K562 (cell line): ENCODE results near the gene DAAM1. TPM values are rescaled to one million over a fixed set of nuclear protein-coding genes. Genes with fewer than 3 reads are reported as not detected.

Experiments used
- ATAC-seq: fragments of 200-7000 bp; cut with Tn5 transposase; 3 replicates; pipeline ENCODE4 v1.9.1; 2020; ENCODE audit warnings: moderate library complexity
- BruUV-seq: library from RNA; stranded (reverse); fragments of 400-500 nt; replicated peaks from 2 replicates; lab custom pipeline; 2021; lab: Mats Ljungman, UMichigan
- CTCF ChIA-PET: fragments of 300-600 bp; formaldehyde crosslinking; extraction: SDS; loops from one replicate; lab custom pipeline; 2021; ENCODE audit warnings: low intra/inter-chr PET ratio; lab: Yijun Ruan, JAX
- POLR2A ChIA-PET: fragments of 300-600, 350-650 bp; sonication (Branson Sonifier 250); formaldehyde crosslinking; extraction: SDS; loops from one replicate; lab custom pipeline; 2021; ENCODE audit warnings: antibody characterized with exemption, inconsistent platforms; lab: Yijun Ruan, JAX
- DNase-seq, 4 experiments: peaks; one replicate each; pipeline versions ENCODE4 v3.0.0 to v3.0.0-alpha.2; 2011 to 2018; ENCODE audit warnings: low spot score in 3 of 4, mixed read lengths in 3 of 4; ENCODE audit errors: extremely low read depth in 1 of 4
- FAIRE-seq: peaks from 2 replicates; lab custom pipeline; 2011; peaks lifted over from hg19 to GRCh38; lab: Jason Lieb, UNC
- H2AFZ ChIP-seq: 2 replicates; pipeline ENCODE4 v1.6.0; 2011; ENCODE audit warnings: low read depth, low read length, control low read depth, inconsistent platforms
- H3K27ac ChIP-seq: fragments of 200-600 bp; 3 replicates; pipeline ENCODE4 v1.8.0; 2011; ENCODE audit warnings: low read depth, mild to moderate bottlenecking, control low read depth, inconsistent platforms, low read length, moderate library complexity, mixed read lengths; ENCODE audit errors: extremely low read depth
- H3K27me3 ChIP-seq, 2 experiments: fragments of 300-600 bp in 1 of 2; 2 replicates in 1 of 2; 3 replicates in 1 of 2; pipeline versions ENCODE4 v1.6.0 to v1.8.0; 2011; ENCODE audit warnings: inconsistent platforms in 2 of 2, low read length in 2 of 2, mild to moderate bottlenecking in 1 of 2, mixed read lengths in 1 of 2, moderate library complexity in 1 of 2; ENCODE audit not compliant: control insufficient read depth in 2 of 2, insufficient read depth in 2 of 2
- H3K36me3 ChIP-seq: fragments of 300-600 bp; 3 replicates; pipeline ENCODE4 v1.8.0; 2011; ENCODE audit warnings: mild to moderate bottlenecking, low read length, inconsistent platforms; ENCODE audit not compliant: control insufficient read depth, insufficient read depth
- H3K4me1 ChIP-seq, 2 experiments: fragments of 200-600 bp in 1 of 2; replicated peaks in 1 of 2; 2 replicates in 1 of 2; 3 replicates in 1 of 2; pipeline versions ENCODE4 v1.5.1 to v1.8.0; 2011; ENCODE audit warnings: inconsistent platforms in 2 of 2, low read length in 2 of 2, mild to moderate bottlenecking in 1 of 2, mixed read lengths in 1 of 2, moderate library complexity in 1 of 2; ENCODE audit not compliant: control insufficient read depth in 2 of 2, insufficient read depth in 2 of 2
- H3K4me2 ChIP-seq: 2 replicates; pipeline ENCODE4 v1.6.1; 2011; ENCODE audit warnings: low read length, control low read depth, inconsistent platforms, mixed read lengths; ENCODE audit not compliant: insufficient read depth
- H3K4me3 ChIP-seq: fragments of 200-600 bp; sonication (generic), shearing (Covaris generic); 2 replicates; pipeline ENCODE4 v1.5.1; 2016; ENCODE audit warnings: control low read depth, inconsistent platforms
- H3K79me2 ChIP-seq: fragments of 200-600 bp; 3 replicates; pipeline ENCODE4 v1.8.0; 2011; ENCODE audit warnings: low read length, inconsistent platforms; ENCODE audit not compliant: control insufficient read depth, insufficient read depth
- H3K9ac ChIP-seq, 2 experiments: 2 replicates each; pipeline versions ENCODE4 v1.6.0 to v1.6.1; 2011; ENCODE audit warnings: low read depth in 2 of 2, low read length in 2 of 2, control low read depth in 1 of 2, inconsistent platforms in 1 of 2, mild to moderate bottlenecking in 1 of 2, mixed read lengths in 1 of 2; ENCODE audit not compliant: insufficient read depth in 1 of 2
- H3K9me1 ChIP-seq: one replicate; pipeline ENCODE4 v1.6.0; 2011; ENCODE audit warnings: inconsistent platforms, mild to moderate bottlenecking, low read length, moderate library complexity; ENCODE audit not compliant: control insufficient read depth, insufficient read depth
- H3K9me3 ChIP-seq: replicated peaks from 2 replicates; pipeline ENCODE4 v1.5.1; 2011; ENCODE audit warnings: low read depth, low read length, inconsistent platforms; ENCODE audit not compliant: control insufficient read depth, insufficient read depth
- H4K20me1 ChIP-seq: replicated peaks from 2 replicates; pipeline ENCODE4 v1.6.1; 2011; ENCODE audit warnings: low read length, inconsistent platforms, mixed read lengths; ENCODE audit not compliant: control insufficient read depth, insufficient read depth
- DMBX1 ChIP-seq: fragments of 250-450 bp; sonication (Bioruptor Pico); IDR thresholded peaks from 2 replicates; pipeline ENCODE4 v1.8.0; 2022; ENCODE audit warnings: inconsistent platforms, mild to moderate bottlenecking, moderate library complexity, borderline replicate concordance
- E2F8 ChIP-seq: fragments of 450-650 bp; IDR thresholded peaks from 2 replicates; pipeline ENCODE4 v1.7.1; 2018; ENCODE audit warnings: mild to moderate bottlenecking, low read depth; ENCODE audit not compliant: partially characterized antibody
- HOXB6 ChIP-seq: fragments of 250-450 bp; sonication (Bioruptor Pico); IDR thresholded peaks from 2 replicates; pipeline ENCODE4 v1.5.1; 2022; ENCODE audit warnings: mild to moderate bottlenecking, borderline replicate concordance
- KLF1 ChIP-seq: fragments of 450-650 bp; IDR thresholded peaks from 2 replicates; pipeline ENCODE4 v1.6.1; 2016; ENCODE audit warnings: missing genetic modification characterization, missing compliant biosample characterization
- MEF2A ChIP-seq: IDR thresholded peaks from 2 replicates; pipeline ENCODE4 v1.6.1; 2011; ENCODE audit warnings: low read depth, mild to moderate bottlenecking, low read length, moderate library complexity; ENCODE audit not compliant: control insufficient read depth
- MXD1 ChIP-seq: fragments of 250-450 bp; sonication (Bioruptor Pico); IDR thresholded peaks from 2 replicates; pipeline ENCODE4 v1.8.0; 2021; ENCODE audit warnings: borderline replicate concordance, mild to moderate bottlenecking, moderate library complexity; ENCODE audit not compliant: poor library complexity, severe bottlenecking
- NR1H2 ChIP-seq: sonication (generic); formaldehyde crosslinking; IDR thresholded peaks from 2 replicates; pipeline ENCODE4 v1.4.0; 2020; ENCODE audit warnings: mild to moderate bottlenecking, missing genetic modification reagents
- SMARCA4 ChIP-seq: fragments of 450-650 bp; IDR thresholded peaks from 2 replicates; pipeline ENCODE4 v1.6.1; 2016
- SNIP1 ChIP-seq: fragments of 450-650 bp; IDR thresholded peaks from 2 replicates; pipeline ENCODE4 v1.7.1; 2017; ENCODE audit warnings: low read depth, mild to moderate bottlenecking
- ZBTB1 ChIP-seq: sonication (generic); formaldehyde crosslinking; IDR thresholded peaks from 2 replicates; pipeline ENCODE4 v1.8.1; 2023; ENCODE audit warnings: missing genetic modification reagents, low read depth, mild to moderate bottlenecking, borderline replicate concordance
- ZBTB5 ChIP-seq: fragments of 450-650 bp; IDR thresholded peaks from 2 replicates; pipeline ENCODE4 v1.6.1; 2017; ENCODE audit warnings: antibody characterized with exemption
- ZBTB9 ChIP-seq: fragments of 450-650 bp; formaldehyde crosslinking; IDR thresholded peaks from 2 replicates; pipeline ENCODE4 v1.4.0; 2020; ENCODE audit warnings: mild to moderate bottlenecking, moderate library complexity
- ZNF347 ChIP-seq: fragments of 450-650 bp; formaldehyde crosslinking; IDR thresholded peaks from 2 replicates; pipeline ENCODE4 v1.4.0; 2020; ENCODE audit warnings: low read depth, mild to moderate bottlenecking, moderate library complexity
- ZNF79 ChIP-seq: fragments of 250-450 bp; sonication (Bioruptor Pico); IDR thresholded peaks from 2 replicates; pipeline ENCODE4 v1.4.0; 2020; ENCODE audit warnings: low read depth, mild to moderate bottlenecking, moderate library complexity
- WGBS: fragments of 100-300 bp; shearing (Covaris generic); methylation state at CpG from one replicate; pipeline ENCODE4 v1.1.6; 2016; ENCODE audit warnings: low coverage, mixed read lengths; ENCODE audit not compliant: insufficient coverage; ENCODE audit errors: missing lambda C conversion rate; 5-methylcytosine and 5-hydroxymethylcytosine counted together
- in situ Hi-C: fragments of 300-500 bp; cut with MboI; formaldehyde crosslinking; loops from 4 replicates; pipeline ENCODE4 v1.15.0; 2018; ENCODE audit warnings: inconsistent platforms, mixed read lengths
- intact Hi-C: fragments of 100-400 bp; cut with micrococcal nuclease; formaldehyde crosslinking; loops from 2 replicates; pipeline ENCODE4 v1.14.2; 2022
- polyA plus RNA-seq, 8 experiments: library from polyadenylated mRNA; depleted of rRNA in 4 of 8; stranded (reverse) in 5 of 8; unstranded in 3 of 8; fragments of >200 nt; fragmentation: Nextera tagmentation in 2 of 8; fragmentation: Illumina TruSeq in 1 of 8; extraction: Ambion mirVana in 2 of 8; extraction: Trizol in 1 of 8; gene quantifications; 2 replicates each; pipeline versions ENCODE4 v1.2.1 to v1.2.3, GENCODE V29; 2011 to 2014; ENCODE audit warnings: inconsistent platforms in 1 of 8, missing spikeins in 1 of 8
- total RNA-seq, 7 experiments: library from RNA; depleted of rRNA in 6 of 7; stranded (reverse); fragments of >200 nt in 6 of 7; fragmentation: Illumina TruSeq in 2 of 7; extraction: Trizol in 2 of 7; gene quantifications; 2 replicates each; pipeline versions ENCODE4 v1.2.1 to v1.2.3, GENCODE V29; 2011 to 2021; ENCODE audit warnings: low replicate concordance in 1 of 7

DAAM1 gene
- total and polyA plus RNA-seq, 9 of the 15 experiments (the other 6 are each of a cell fraction or from before 2014, with no cell fraction given): 3.6 to 11.6 (median 6.7) TPM

- TF ChIP-seq HOXB6 (CRISPR knock-in tag) (no peak), ZBTB1 (CRISPR knock-in tag) (no peak), DMBX1 (CRISPR knock-in tag) (no peak), NR1H2 (CRISPR knock-in tag) (no peak), ZBTB9 (no peak), MXD1 (CRISPR knock-in tag) (no peak), ZNF79 (CRISPR knock-in tag) (no peak)
These were observed 1.9 kb downstream of the DAAM1 start (continued) for GRCh38 chr14:59190372-59190771.

GRCh38 chr14:59195912-59196311, 7.4 kb downstream of the DAAM1 start:
- no peak for TF ChIP-seq E2F8
- TF ChIP-seq KLF1: no peak
- no peak for TF ChIP-seq MEF2A
- no peak for TF ChIP-seq NR1H2 (CRISPR knock-in tag)
- no peak for TF ChIP-seq ZBTB5
- no peak for TF ChIP-seq ZNF347
- TF ChIP-seq SNIP1: no peak
- no peak for TF ChIP-seq SMARCA4
- Histone ChIP-seq H4K20me1 (no peaks in the 10 kb centered on the region), H3K9me3 (no peaks in the 10 kb centered on the region), H3K4me1 (peaks cover 7 to 23% of the 10 kb centered on the region in 2 experiments; a peak in 4 of 5 replicates), H3K4me2 (no peak overlapping the region), H3K9ac (no peak overlapping the region), H3K9me1 (no peaks in the 10 kb centered on the region), H2AFZ (no peak overlapping the region), H3K27me3 (no peaks in the 10 kb centered on the region), H3K27ac (no peak overlapping the region), H3K36me3 (no peaks in the 10 kb centered on the region), H3K79me2 (peaks cover 29% of the 10 kb centered on the region; the same call in 2 of the 3 replicates), H3K4me3 (no peak overlapping the region)
- POLR2A ChIA-PET: no interaction called here
- 60% methylated on average over 2 of the region's 2 CpGs for WGBS
- no peak for DNase-seq
- intact Hi-C loops: no loop called here
- in situ Hi-C loops: no loop called here
- CTCF ChIA-PET: no interaction called here
- BruUV-seq: no TSS peak
- FAIRE-seq: no peak
- no peak for ATAC-seq
